Stimulated activated CD8-positive, alpha-beta memory T cell treated with anti-CD3 and anti-CD28 coated beads, Interleukin-12 subunit alpha, Interleukin-12 subunit beta, amount 100 ng/mL, for 1 hour (primary cell): Measurements from ENCODE around the gene SAMD10.
"Not testable (repeated sequence)": the region's sequence is repeated elsewhere in the genome, so short reads cannot be mapped to it uniquely, and the experiment has no call there.

Experiments used
- DNase-seq: peaks from one replicate; pipeline ENCODE4 v3.0.0-alpha.2; 2020; ENCODE audit warnings: low read depth

The SAMD10 gene

GRCh38 chr20:63979557-63980316 is at the start of gene SAMD10:
TSS of gene SAMD10 (minus strand) at chr20:63979642. CDS start at chr20:63979467, 175 bp downstream.
- DNase-seq, result peak; percentile 47

- no peak for DNase-seq
Observed at GRCh38 chr20:64027981-64028685, 48.7 kb upstream of the SAMD10 start.

- DNase-seq, result no peak
Observed at GRCh38 chr20:64025826-64026412, 46.5 kb upstream of the SAMD10 start.

- DNase-seq, result no peak
Observed at GRCh38 chr20:64025101-64025825, 45.8 kb upstream of the SAMD10 start.

GRCh38 chr20:64024141-64024990 is 44.9 kb upstream of the SAMD10 start:
- DNase-seq, result no peak

- DNase-seq, result no peak
Observed at GRCh38 chr20:64023361-64024140, 44.1 kb upstream of the SAMD10 start.

- DNase-seq, result no peak
Observed at GRCh38 chr20:64022671-64023360, 43.4 kb upstream of the SAMD10 start.

GRCh38 chr20:64021124-64021975 is 41.9 kb upstream of the SAMD10 start:
- DNase-seq, result no peak

- DNase-seq, result no peak
Observed at GRCh38 chr20:64015635-64016034, 36.2 kb upstream of the SAMD10 start.

- DNase-seq, result not testable (repeated sequence)
Observed at GRCh38 chr20:64012385-64013154, 33.1 kb upstream of the SAMD10 start.

- DNase-seq, result no peak
Observed at GRCh38 chr20:64011366-64011779, 31.9 kb upstream of the SAMD10 start.

GRCh38 chr20:64010711-64011237 is 31.3 kb upstream of the SAMD10 start:
- DNase-seq, result no peak

- DNase-seq, result no peak
Observed at GRCh38 chr20:64009811-64010387, 30.5 kb upstream of the SAMD10 start.

- no peak for DNase-seq
Observed at GRCh38 chr20:64006902-64007301, 27.5 kb upstream of the SAMD10 start.

- no peak for DNase-seq
Observed at GRCh38 chr20:64006490-64006889, 27.0 kb upstream of the SAMD10 start.

- DNase-seq, result no peak
Observed at GRCh38 chr20:64005394-64005793, 26.0 kb upstream of the SAMD10 start.

- no peak for DNase-seq
Observed at GRCh38 chr20:64003960-64004725, 24.7 kb upstream of the SAMD10 start.
